ENCODE measurements around the gene PHLPP1.

The PHLPP1 gene

GRCh38 chr18:62769216-62769615, 53.9 kb downstream of the PHLPP1 start:
- Histone ChIP-seq H3K4me1 (ENCODE audit: control insufficient read depth in 2 of 2, insufficient read depth in 1 of 2, low read depth in 1 of 2, low read length in 2 of 2) (peaks cover 3 to 5% of the 10 kb centered on the region in 2 donors), H3K9me3 (replicated peaks in 1 of 2; ENCODE audit: control insufficient read depth in 2 of 2, insufficient read depth in 1 of 2, low read depth in 1 of 2, low read length in 2 of 2) (no peaks in the 10 kb centered on the region), H2BK15ac (ENCODE audit: low read length) (no peak overlapping the region), H2AFZ (ENCODE audit: low read length) (no peak overlapping the region), H3K79me1 (ENCODE audit: low read depth, low read length) (peaks cover 2% of the 10 kb centered on the region), H4K8ac (ENCODE audit: low read depth, low read length) (no peak overlapping the region), H3K27ac (replicated peaks; ENCODE audit: low read length) (no peak overlapping the region), H2AK5ac (ENCODE audit: low read depth, low read length) (no peak overlapping the region), H2BK120ac (ENCODE audit: low read depth, low read length) (no peak overlapping the region), H3K9ac (ENCODE audit: low read depth, low read length, poor library complexity) (no peak overlapping the region), H4K91ac (ENCODE audit: low read depth, low read length, poor library complexity) (no peak overlapping the region), H3K36me3 (replicated peaks in 1 of 2; ENCODE audit: control insufficient read depth in 2 of 2, insufficient read depth in 2 of 2, low read length in 2 of 2) (no peaks in the 10 kb centered on the region), H3K4me3 (ENCODE audit: low read length in 2 of 2) (no peak overlapping the region), H3K18ac (ENCODE audit: low read length) (no peak overlapping the region), H3K14ac (ENCODE audit: low read length) (no peak overlapping the region), H2BK12ac (ENCODE audit: low read length) (no peak overlapping the region), H2BK5ac (ENCODE audit: low read length) (no peak overlapping the region), H3K23ac (ENCODE audit: low read depth, low read length, poor library complexity) (no peak overlapping the region), H3K27me3 (ENCODE audit: control insufficient read depth in 3 of 3, insufficient read depth in 3 of 3, low read depth in 1 of 3, low read length in 3 of 3) (no peaks in the 10 kb centered on the region), H3K4me2 (ENCODE audit: insufficient read depth, low read length, poor library complexity, severe bottlenecking) (no peak overlapping the region), H3K4ac (ENCODE audit: low read length) (no peak overlapping the region)
- no CpG with 5 or more reads among the region's 2 CpGs for WGBS, 2 donors (ENCODE audit: extremely low coverage in 2 of 2, insufficient read length in 2 of 2, insufficient replicate concordance in 1 of 2)
- DNase-seq (ENCODE audit: low spot score), result no peak

- Histone ChIP-seq H4K91ac (ENCODE audit: low read depth, low read length, poor library complexity) (no peak overlapping the region), H3K9ac (ENCODE audit: low read depth, low read length, poor library complexity) (no peak overlapping the region), H3K36me3 (replicated peaks in 1 of 2; ENCODE audit: control insufficient read depth in 2 of 2, insufficient read depth in 2 of 2, low read length in 2 of 2) (no peaks in the 10 kb centered on the region), H2BK12ac (ENCODE audit: low read length) (no peak overlapping the region), H3K18ac (ENCODE audit: low read length) (no peak overlapping the region), H2AFZ (ENCODE audit: low read length) (no peak overlapping the region), H2BK120ac (ENCODE audit: low read depth, low read length) (no peak overlapping the region), H3K4me3 (ENCODE audit: low read length in 2 of 2) (no peak overlapping the region), H4K8ac (ENCODE audit: low read depth, low read length) (no peak overlapping the region), H3K27me3 (ENCODE audit: control insufficient read depth in 3 of 3, insufficient read depth in 3 of 3, low read depth in 1 of 3, low read length in 3 of 3) (no peaks in the 10 kb centered on the region), H2BK5ac (ENCODE audit: low read length) (no peak overlapping the region), H3K23ac (ENCODE audit: low read depth, low read length, poor library complexity) (no peak overlapping the region), H3K9me3 (replicated peaks in 1 of 2; ENCODE audit: control insufficient read depth in 2 of 2, insufficient read depth in 1 of 2, low read depth in 1 of 2, low read length in 2 of 2) (peaks cover 0 to 4% of the 10 kb centered on the region in 2 donors), H3K14ac (ENCODE audit: low read length) (no peak overlapping the region), H3K4ac (ENCODE audit: low read length) (no peak overlapping the region), H2BK15ac (ENCODE audit: low read length) (no peak overlapping the region), H3K79me1 (ENCODE audit: low read depth, low read length) (no peaks in the 10 kb centered on the region), H2AK5ac (ENCODE audit: low read depth, low read length) (no peak overlapping the region), H3K27ac (replicated peaks; ENCODE audit: low read length) (no peak overlapping the region), H3K4me2 (ENCODE audit: insufficient read depth, low read length, poor library complexity, severe bottlenecking) (no peak overlapping the region), H3K4me1 (ENCODE audit: control insufficient read depth in 2 of 2, insufficient read depth in 1 of 2, low read depth in 1 of 2, low read length in 2 of 2) (peaks cover 2 to 11% of the 10 kb centered on the region in 2 donors)
- WGBS, 2 donors (ENCODE audit: extremely low coverage in 2 of 2, insufficient read length in 2 of 2, insufficient replicate concordance in 1 of 2), result no CpG with 5 or more reads among the region's 4 CpGs
- no peak for DNase-seq (ENCODE audit: low spot score)
These were observed 56.3 kb downstream of the PHLPP1 start for GRCh38 chr18:62771494-62772270.

- no CpG with 5 or more reads among the region's 2 CpGs for WGBS, 2 donors (ENCODE audit: extremely low coverage in 2 of 2, insufficient read length in 2 of 2, insufficient replicate concordance in 1 of 2)
- Histone ChIP-seq H3K18ac (ENCODE audit: low read length) (no peak overlapping the region), H2BK5ac (ENCODE audit: low read length) (no peak overlapping the region), H3K79me1 (ENCODE audit: low read depth, low read length) (no peaks in the 10 kb centered on the region), H3K4ac (ENCODE audit: low read length) (no peak overlapping the region), H2BK120ac (ENCODE audit: low read depth, low read length) (no peak overlapping the region), H3K23ac (ENCODE audit: low read depth, low read length, poor library complexity) (no peak overlapping the region), H2AK5ac (ENCODE audit: low read depth, low read length) (no peak overlapping the region), H3K36me3 (replicated peaks in 1 of 2; ENCODE audit: control insufficient read depth in 2 of 2, insufficient read depth in 2 of 2, low read length in 2 of 2) (no peaks in the 10 kb centered on the region), H3K9me3 (replicated peaks in 1 of 2; ENCODE audit: control insufficient read depth in 2 of 2, insufficient read depth in 1 of 2, low read depth in 1 of 2, low read length in 2 of 2) (peaks cover 0 to 9% of the 10 kb centered on the region in 2 donors), H3K4me2 (ENCODE audit: insufficient read depth, low read length, poor library complexity, severe bottlenecking) (no peak overlapping the region), H4K8ac (ENCODE audit: low read depth, low read length) (no peak overlapping the region), H2BK15ac (ENCODE audit: low read length) (no peak overlapping the region), H2AFZ (ENCODE audit: low read length) (no peak overlapping the region), H3K4me3 (ENCODE audit: low read length in 2 of 2) (no peak overlapping the region), H3K4me1 (ENCODE audit: control insufficient read depth in 2 of 2, insufficient read depth in 1 of 2, low read depth in 1 of 2, low read length in 2 of 2) (peaks cover 2 to 11% of the 10 kb centered on the region in 2 donors), H4K91ac (ENCODE audit: low read depth, low read length, poor library complexity) (no peak overlapping the region), H3K9ac (ENCODE audit: low read depth, low read length, poor library complexity) (no peak overlapping the region), H3K27ac (replicated peaks; ENCODE audit: low read length) (no peak overlapping the region), H2BK12ac (ENCODE audit: low read length) (no peak overlapping the region), H3K27me3 (ENCODE audit: control insufficient read depth in 3 of 3, insufficient read depth in 3 of 3, low read depth in 1 of 3, low read length in 3 of 3) (no peaks in the 10 kb centered on the region), H3K14ac (ENCODE audit: low read length) (no peak overlapping the region)
- DNase-seq (ENCODE audit: low spot score), result no peak
These were observed 57.7 kb downstream of the PHLPP1 start for GRCh38 chr18:62772860-62773584.

GRCh38 chr18:62773691-62774090, 58.4 kb downstream of the PHLPP1 start:
- H4K8ac ChIP-seq (ENCODE audit: low read depth, low read length), result no peak overlapping the region
- H3K23ac ChIP-seq (ENCODE audit: low read depth, low read length, poor library complexity), result no peak overlapping the region
- H2BK120ac ChIP-seq (ENCODE audit: low read depth, low read length), result no peak overlapping the region
- no peaks in the 10 kb centered on the region for H3K79me1 ChIP-seq (ENCODE audit: low read depth, low read length)
- no peak for DNase-seq (ENCODE audit: low spot score)
- H2AFZ ChIP-seq (ENCODE audit: low read length), result no peak overlapping the region
- no peaks in the 10 kb centered on the region for H3K36me3 ChIP-seq (replicated peaks in 1 of 2; ENCODE audit: control insufficient read depth in 2 of 2, insufficient read depth in 2 of 2, low read length in 2 of 2)
- no CpG with 5 or more reads among the region's 3 CpGs for WGBS, 2 donors (ENCODE audit: extremely low coverage in 2 of 2, insufficient read length in 2 of 2, insufficient replicate concordance in 1 of 2)
- H4K91ac ChIP-seq (ENCODE audit: low read depth, low read length, poor library complexity), result no peak overlapping the region
- H2BK15ac ChIP-seq (ENCODE audit: low read length), result no peak overlapping the region
- no peaks in the 10 kb centered on the region for H3K27me3 ChIP-seq (ENCODE audit: control insufficient read depth in 3 of 3, insufficient read depth in 3 of 3, low read depth in 1 of 3, low read length in 3 of 3)
- no peak overlapping the region for H2BK5ac ChIP-seq (ENCODE audit: low read length)
- H2BK12ac ChIP-seq (ENCODE audit: low read length), result no peak overlapping the region
- H3K27ac ChIP-seq (replicated peaks; ENCODE audit: low read length), result no peak overlapping the region
- H3K4ac ChIP-seq (ENCODE audit: low read length), result no peak overlapping the region
- H3K9ac ChIP-seq (ENCODE audit: low read depth, low read length, poor library complexity), result no peak overlapping the region
- H3K4me2 ChIP-seq (ENCODE audit: insufficient read depth, low read length, poor library complexity, severe bottlenecking), result no peak overlapping the region
- no peak overlapping the region for H3K4me3 ChIP-seq (ENCODE audit: low read length in 2 of 2)
- no peak overlapping the region for H3K18ac ChIP-seq (ENCODE audit: low read length)
- H3K14ac ChIP-seq (ENCODE audit: low read length), result no peak overlapping the region
- H3K4me1 ChIP-seq (ENCODE audit: control insufficient read depth in 2 of 2, insufficient read depth in 1 of 2, low read depth in 1 of 2, low read length in 2 of 2), result peaks cover 2 to 11% of the 10 kb centered on the region in 2 donors
- H2AK5ac ChIP-seq (ENCODE audit: low read depth, low read length), result no peak overlapping the region
- H3K9me3 ChIP-seq (replicated peaks in 1 of 2; ENCODE audit: control insufficient read depth in 2 of 2, insufficient read depth in 1 of 2, low read depth in 1 of 2, low read length in 2 of 2), result peaks cover 0 to 9% of the 10 kb centered on the region in 2 donors

Data from neuronal stem cell (in vitro differentiated cells).